Germinal center (tissue), 1 donor: ENCODE data around the gene MYH9.

Experiments
- DNase-seq: peaks from one replicate; pipeline ENCODE4 v3.0.0; 2012; ENCODE audit warnings: mixed read lengths, low spot score

Gene MYH9

GRCh38 chr22:36245805-36246356 is 141.9 kb downstream of the MYH9 start:
- no peak for DNase-seq

GRCh38 chr22:36244522-36245391 is 143.0 kb downstream of the MYH9 start:
- DNase-seq = no peak

- no peak for DNase-seq
These were observed 143.8 kb downstream of the MYH9 start for GRCh38 chr22:36243986-36244385.

- peak; percentile 90 for DNase-seq
These were observed 148.2 kb downstream of the MYH9 start, which contains the start of gene APOL2 for GRCh38 chr22:36239401-36240171. Gene APOL2, minus strand, starts transcription at chr22:36239527. Its CDS starts 6,365 bp downstream, at chr22:36233162.

GRCh38 chr22:36239150-36239400 is 148.7 kb downstream of the MYH9 start:
- DNase-seq = no peak

- no peak for DNase-seq
These were observed 149.2 kb downstream of the MYH9 start for GRCh38 chr22:36238373-36239149.

- DNase-seq = peak; percentile 33
These were observed 150.1 kb downstream of the MYH9 start for GRCh38 chr22:36237462-36238372.

- DNase-seq = no peak
These were observed 151.1 kb downstream of the MYH9 start for GRCh38 chr22:36236388-36237319.

GRCh38 chr22:36235585-36235984 is 152.2 kb downstream of the MYH9 start:
- DNase-seq = no peak

- DNase-seq = no peak
These were observed 152.8 kb downstream of the MYH9 start for GRCh38 chr22:36234919-36235318.

GRCh38 chr22:36234213-36234612 is 153.6 kb downstream of the MYH9 start:
- no peak for DNase-seq

- no peak for DNase-seq
These were observed 154.0 kb downstream of the MYH9 start for GRCh38 chr22:36233796-36234195.

GRCh38 chr22:36232715-36233401 is 154.9 kb downstream of the MYH9 start:
- DNase-seq = peak; percentile 56
